Bronchial epithelial cell (primary cell): Measurements from ENCODE around the gene ALS2CL. TPM values are rescaled to one million over a fixed set of nuclear protein-coding genes. Genes with fewer than 3 reads are reported as not detected.
A peak's percentile ranks its signal among the peaks of the same experiment; 100 is the strongest.

Experiments used
- DNase-seq: peaks from one replicate; pipeline ENCODE4 v3.0.0-alpha.2; 2010; ENCODE audit warnings: low read depth
- FAIRE-seq: peaks from 2 replicates; lab custom pipeline; 2011; peaks lifted over from hg19 to GRCh38; lab: Jason Lieb, UNC
- H3K27me3 ChIP-seq: 2 replicates; pipeline ENCODE4 v1.5.1; 2011; ENCODE audit warnings: low read length; ENCODE audit not compliant: control insufficient read depth, insufficient read depth
- H3K36me3 ChIP-seq: 2 replicates; pipeline ENCODE4 v1.5.1; 2011; ENCODE audit warnings: low read length; ENCODE audit not compliant: control insufficient read depth, insufficient read depth
- H3K4me3 ChIP-seq: 2 replicates; pipeline ENCODE4 v1.5.1; 2011; ENCODE audit warnings: mild to moderate bottlenecking, low read depth, low read length, control low read depth
- CTCF ChIP-seq: IDR thresholded peaks from 2 replicates; pipeline ENCODE4 v1.5.1; 2011; ENCODE audit warnings: mild to moderate bottlenecking, moderate library complexity, low read length, control low read depth, inconsistent platforms; ENCODE audit not compliant: insufficient read depth, severe bottlenecking
- total RNA-seq: library from RNA; depleted of rRNA; stranded (reverse); fragments of >200 nt; gene quantifications from 2 replicates; pipeline ENCODE4 v1.2.1, GENCODE V29; 2014

ALS2CL gene
- total RNA-seq, 1 donor from 2014 or later: 163 TPM

DNA sequence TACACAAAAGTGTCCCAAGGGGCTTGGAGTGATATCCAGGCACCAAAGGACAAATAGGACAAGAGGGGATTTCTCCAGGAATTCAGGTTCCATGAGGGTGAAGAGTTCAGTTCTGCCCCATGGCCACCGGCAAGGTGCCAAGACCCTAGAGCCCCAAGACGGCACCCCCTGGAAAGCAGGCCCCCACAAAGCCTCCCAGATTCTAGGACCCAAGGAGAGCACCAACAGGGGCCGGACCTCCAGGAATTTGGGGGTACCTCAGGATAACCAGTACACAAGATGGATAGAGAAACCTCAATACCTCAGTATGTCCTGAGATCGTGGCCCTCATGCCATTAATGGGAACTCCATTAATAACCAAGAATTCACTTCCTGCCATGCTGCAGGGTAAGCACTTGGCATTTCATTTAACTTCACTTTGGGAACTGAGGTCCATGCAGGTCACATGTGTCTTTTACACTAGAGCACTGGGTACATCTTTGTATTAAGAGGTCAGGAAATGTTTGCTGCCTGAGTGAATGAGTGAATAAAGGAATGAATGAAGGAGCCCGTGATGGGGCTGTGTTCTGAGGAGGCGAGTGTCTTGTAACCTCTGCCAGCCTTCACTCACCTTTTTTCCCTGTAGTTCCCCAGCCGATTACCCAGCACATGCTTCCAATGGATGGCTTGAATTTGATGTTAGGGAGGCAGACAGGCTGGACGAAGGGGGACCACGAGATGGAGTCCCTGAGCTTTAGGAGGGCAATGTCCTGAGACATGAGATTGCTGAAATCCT, 39.7 kb upstream of the ALS2CL start:
- FAIRE-seq: no peak
- no peak for TF ChIP-seq CTCF
- H3K4me3 ChIP-seq: no peak overlapping the region
- H3K36me3 ChIP-seq: no peaks in the 10 kb centered on the region
- H3K27me3 ChIP-seq: peaks cover 2% of the 10 kb centered on the region
- peak; percentile 12 for DNase-seq

GRCh38 chr3:46731795-46732194, 38.3 kb upstream of the ALS2CL start:
- Histone ChIP-seq H3K36me3 (no peaks in the 10 kb centered on the region), H3K27me3 (peaks cover 2% of the 10 kb centered on the region), H3K4me3 (no peak overlapping the region)
- no peak for FAIRE-seq
- no peak for DNase-seq
- no peak for TF ChIP-seq CTCF

DNA sequence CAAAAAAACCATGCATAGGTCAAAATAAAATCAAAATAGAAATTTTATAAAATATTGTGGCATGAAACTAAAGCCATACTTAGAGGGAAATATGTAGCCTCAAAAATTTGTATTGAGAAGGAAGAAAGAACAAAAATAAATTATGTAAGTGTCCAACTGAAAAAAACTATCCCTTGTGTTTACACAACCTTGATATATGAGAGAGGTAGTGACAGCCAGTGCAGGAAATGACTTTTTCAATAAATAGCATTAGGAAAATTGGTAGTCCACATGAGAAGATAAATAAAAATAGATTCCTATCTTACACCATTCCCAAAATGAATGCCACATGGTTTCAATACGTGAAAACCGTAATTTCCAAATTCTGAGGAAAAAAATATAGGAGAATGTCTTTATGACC, 37.3 kb upstream of the ALS2CL start:
- Histone ChIP-seq H3K4me3 (no peak overlapping the region), H3K36me3 (no peaks in the 10 kb centered on the region), H3K27me3 (peaks cover 2% of the 10 kb centered on the region)
- no peak for TF ChIP-seq CTCF
- no peak for FAIRE-seq
- DNase-seq: no peak

GRCh38 chr3:46729038-46729437, 35.6 kb upstream of the ALS2CL start:
- no peak for DNase-seq
- Histone ChIP-seq H3K36me3 (no peaks in the 10 kb centered on the region), H3K27me3 (peaks cover 2% of the 10 kb centered on the region), H3K4me3 (no peak overlapping the region)
- no peak for TF ChIP-seq CTCF
- no peak for FAIRE-seq

DNA sequence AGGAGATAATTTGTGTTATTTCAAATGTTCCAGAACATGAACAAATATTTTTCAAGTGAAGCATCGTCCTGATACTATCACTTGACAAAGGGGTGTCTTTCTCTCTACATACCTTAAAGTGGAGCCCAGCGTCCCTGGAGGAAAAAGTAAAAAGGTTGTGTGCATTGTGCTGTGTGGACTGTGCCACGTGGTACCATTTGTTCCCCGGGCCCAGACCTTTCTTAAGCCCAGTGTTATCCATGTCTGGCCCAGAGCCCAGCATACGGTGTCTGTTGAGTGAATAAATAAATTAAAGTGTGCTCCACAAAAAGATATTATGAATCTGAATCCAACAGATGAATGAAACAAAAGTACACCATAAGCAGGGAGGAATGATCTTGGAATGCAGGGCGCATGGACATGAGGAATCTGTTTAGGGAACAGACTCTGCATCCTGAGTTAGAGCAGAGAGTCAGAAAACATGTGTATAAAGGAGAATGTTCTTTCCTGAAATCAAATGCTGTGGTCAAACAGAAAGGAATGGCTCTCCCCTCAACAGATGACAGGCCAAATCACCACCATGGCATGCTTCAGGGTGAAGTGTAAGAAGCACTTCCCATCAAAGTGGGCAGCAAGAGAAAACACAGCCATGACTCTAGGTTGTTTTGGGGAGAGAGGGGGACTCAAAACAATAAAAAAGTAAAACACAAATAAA, 32.3 kb upstream of the ALS2CL start:
- no peak for DNase-seq
- Histone ChIP-seq H3K4me3 (no peak overlapping the region), H3K27me3 (peaks cover 2% of the 10 kb centered on the region), H3K36me3 (no peaks in the 10 kb centered on the region)
- no peak for FAIRE-seq
- TF ChIP-seq CTCF: no peak
